ENCODE measurements around the gene DDX23.
"Not testable (repeated sequence)": the region's sequence is repeated elsewhere in the genome, so short reads cannot be mapped to it uniquely, and the experiment has no call there.

The DDX23 gene

DNA sequence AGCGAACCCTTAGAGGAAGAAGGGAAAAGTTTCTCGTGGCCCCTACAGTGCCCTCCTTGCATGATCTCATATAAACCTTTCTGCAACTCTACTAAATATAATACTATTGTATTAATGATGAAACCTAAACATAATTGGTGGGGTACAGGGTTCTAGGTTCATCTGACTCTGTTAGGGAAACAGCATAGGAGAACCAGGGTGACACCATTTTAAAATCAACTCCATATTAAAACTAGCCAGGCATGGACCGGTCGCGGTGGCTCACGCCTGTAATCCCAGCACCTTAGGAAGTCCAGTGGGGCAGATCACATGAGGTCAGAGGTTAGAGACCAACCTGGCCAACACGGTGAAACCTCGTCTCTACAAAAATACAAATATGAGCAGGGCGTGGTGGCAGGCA, 28.7 kb upstream of the DDX23 start:
- Histone ChIP-seq H3K9ac (ENCODE audit: low read length) (no peak overlapping the region), H3K27ac (ENCODE audit: low read depth, low read length) (no peak overlapping the region), H3K4me1 (ENCODE audit: control insufficient read depth, insufficient read depth, low read length) (peaks cover 30% of the 10 kb centered on the region), H3K9me3 (ENCODE audit: control insufficient read depth, insufficient read depth, low read depth, low read length) (no peaks in the 10 kb centered on the region), H3K4me3 (ENCODE audit: low read depth, low read length) (no peak overlapping the region), H3K36me3 (ENCODE audit: control insufficient read depth, insufficient read depth, low read length) (no peaks in the 10 kb centered on the region), H3K27me3 (ENCODE audit: control insufficient read depth, insufficient read depth, low read length) (0 out of 2 replicates have a peak, but pooled peaks cover 3% of the 10 kb centered on the region)

GRCh38 chr12:48878548-48878947, 26.6 kb upstream of the DDX23 start:
- Histone ChIP-seq H3K4me3 (ENCODE audit: low read depth, low read length) (no peak overlapping the region), H3K9me3 (ENCODE audit: control insufficient read depth, insufficient read depth, low read depth, low read length) (no peaks in the 10 kb centered on the region), H3K36me3 (ENCODE audit: control insufficient read depth, insufficient read depth, low read length) (no peaks in the 10 kb centered on the region), H3K4me1 (ENCODE audit: control insufficient read depth, insufficient read depth, low read length) (peaks cover 20% of the 10 kb centered on the region), H3K27ac (ENCODE audit: low read depth, low read length) (no peak overlapping the region), H3K27me3 (ENCODE audit: control insufficient read depth, insufficient read depth, low read length) (0 out of 2 replicates have a peak, but pooled peaks cover 3% of the 10 kb centered on the region), H3K9ac (ENCODE audit: low read length) (no peak overlapping the region)

- H3K4me3 ChIP-seq (ENCODE audit: low read depth, low read length), result no peak overlapping the region
- no peaks in the 10 kb centered on the region for H3K9me3 ChIP-seq (ENCODE audit: control insufficient read depth, insufficient read depth, low read depth, low read length)
- H3K27ac ChIP-seq (ENCODE audit: low read depth, low read length), result no peak overlapping the region
- H3K4me1 ChIP-seq (ENCODE audit: control insufficient read depth, insufficient read depth, low read length), result no peaks in the 10 kb centered on the region
- H3K9ac ChIP-seq (ENCODE audit: low read length), result no peak overlapping the region
- 0 out of 2 replicates have a peak, but pooled peaks cover 3% of the 10 kb centered on the region for H3K27me3 ChIP-seq (ENCODE audit: control insufficient read depth, insufficient read depth, low read length)
- H3K36me3 ChIP-seq (ENCODE audit: control insufficient read depth, insufficient read depth, low read length), result no peaks in the 10 kb centered on the region
Measured at GRCh38 chr12:48875944-48876515, 24.1 kb upstream of the DDX23 start.

GRCh38 chr12:48873534-48873933, 21.6 kb upstream of the DDX23 start:
- not testable (repeated sequence) for H3K27me3 ChIP-seq (ENCODE audit: control insufficient read depth, insufficient read depth, low read length); H3K9me3 ChIP-seq (ENCODE audit: control insufficient read depth, insufficient read depth, low read depth, low read length); H3K4me3 ChIP-seq (ENCODE audit: low read depth, low read length); H3K27ac ChIP-seq (ENCODE audit: low read depth, low read length); H3K9ac ChIP-seq (ENCODE audit: low read length); H3K36me3 ChIP-seq (ENCODE audit: control insufficient read depth, insufficient read depth, low read length); H3K4me1 ChIP-seq (ENCODE audit: control insufficient read depth, insufficient read depth, low read length)

GRCh38 chr12:48873096-48873495, 21.1 kb upstream of the DDX23 start:
- no peaks in the 10 kb centered on the region for H3K9me3 ChIP-seq (ENCODE audit: control insufficient read depth, insufficient read depth, low read depth, low read length)
- H3K27me3 ChIP-seq (ENCODE audit: control insufficient read depth, insufficient read depth, low read length), result no peaks in the 10 kb centered on the region
- no peaks in the 10 kb centered on the region for H3K4me1 ChIP-seq (ENCODE audit: control insufficient read depth, insufficient read depth, low read length)
- no peaks in the 10 kb centered on the region for H3K36me3 ChIP-seq (ENCODE audit: control insufficient read depth, insufficient read depth, low read length)
- no peak overlapping the region for H3K9ac ChIP-seq (ENCODE audit: low read length)
- no peak overlapping the region for H3K4me3 ChIP-seq (ENCODE audit: low read depth, low read length)
- no peak overlapping the region for H3K27ac ChIP-seq (ENCODE audit: low read depth, low read length)

- Histone ChIP-seq H3K4me3 (ENCODE audit: low read depth, low read length) (no peak overlapping the region), H3K9me3 (ENCODE audit: control insufficient read depth, insufficient read depth, low read depth, low read length) (no peaks in the 10 kb centered on the region), H3K4me1 (ENCODE audit: control insufficient read depth, insufficient read depth, low read length) (peaks cover 15% of the 10 kb centered on the region), H3K36me3 (ENCODE audit: control insufficient read depth, insufficient read depth, low read length) (no peaks in the 10 kb centered on the region), H3K9ac (ENCODE audit: low read length) (no peak overlapping the region), H3K27ac (ENCODE audit: low read depth, low read length) (no peak overlapping the region), H3K27me3 (ENCODE audit: control insufficient read depth, insufficient read depth, low read length) (peaks cover 14% of the 10 kb centered on the region; the same call in 1 of the 2 replicates)
Measured at GRCh38 chr12:48869191-48869590, 17.2 kb upstream of the DDX23 start.

DNA sequence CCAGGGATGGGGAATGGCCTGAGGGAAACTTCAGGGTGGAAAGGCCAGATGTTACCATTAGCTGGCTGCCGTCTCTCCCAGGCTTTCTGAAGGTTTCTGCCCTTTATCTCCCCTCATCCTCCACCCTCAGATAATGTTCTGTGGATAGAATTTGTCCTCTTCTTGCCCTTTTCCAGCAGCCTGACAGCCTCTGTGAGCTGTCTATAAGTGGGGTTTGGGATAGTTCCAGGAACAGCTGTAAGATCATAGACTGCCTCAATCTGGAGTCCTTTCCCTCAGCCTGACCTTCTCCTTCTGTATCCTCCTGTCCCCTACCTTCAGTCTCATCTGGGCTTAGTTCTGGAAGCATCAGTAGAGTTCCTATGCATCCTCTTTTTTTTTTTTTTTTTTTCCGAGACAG, 16.5 kb upstream of the DDX23 start:
- Histone ChIP-seq H3K4me3 (ENCODE audit: low read depth, low read length) (no peak overlapping the region), H3K27ac (ENCODE audit: low read depth, low read length) (no peak overlapping the region), H3K36me3 (ENCODE audit: control insufficient read depth, insufficient read depth, low read length) (0 out of 2 replicates have a peak, but pooled peaks cover under 1% of the 10 kb centered on the region), H3K9ac (ENCODE audit: low read length) (no peak overlapping the region), H3K9me3 (ENCODE audit: control insufficient read depth, insufficient read depth, low read depth, low read length) (no peaks in the 10 kb centered on the region), H3K27me3 (ENCODE audit: control insufficient read depth, insufficient read depth, low read length) (peaks cover 18% of the 10 kb centered on the region; the same call in 1 of the 2 replicates), H3K4me1 (ENCODE audit: control insufficient read depth, insufficient read depth, low read length) (peaks cover 22% of the 10 kb centered on the region)

DNA sequence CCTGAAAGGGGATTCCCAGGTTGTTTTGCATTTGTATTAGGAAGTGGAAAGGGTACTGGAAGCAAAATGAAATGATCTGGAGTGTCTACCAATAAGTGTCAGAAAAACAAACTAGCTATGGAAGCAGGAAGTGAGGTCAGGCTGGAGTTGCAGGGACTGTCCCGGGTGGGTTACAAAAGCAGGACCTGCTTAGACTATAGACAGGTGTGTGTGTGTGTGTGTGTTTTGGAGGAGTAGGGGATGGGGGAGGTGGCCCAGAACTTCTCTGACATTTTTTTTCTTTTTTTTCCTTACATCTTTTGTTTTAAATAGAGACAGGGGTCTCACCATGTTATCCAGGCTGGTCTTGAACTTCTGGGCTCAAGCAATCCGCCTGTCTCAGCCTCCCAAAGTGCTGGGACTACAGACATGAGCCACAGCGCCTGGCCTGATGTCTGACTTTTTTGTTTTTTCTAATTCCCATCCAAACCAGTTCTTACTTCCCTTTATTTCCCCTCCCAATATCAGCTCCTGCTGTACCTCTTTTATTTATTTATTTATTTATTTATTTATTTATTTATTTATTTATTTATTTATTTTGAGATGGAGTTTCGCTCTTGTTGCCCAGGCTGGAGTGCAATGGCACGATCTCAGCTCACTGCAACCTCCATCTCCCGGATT, 14.2 kb upstream of the DDX23 start:
- Histone ChIP-seq H3K9me3 (ENCODE audit: control insufficient read depth, insufficient read depth, low read depth, low read length) (no peaks in the 10 kb centered on the region), H3K9ac (ENCODE audit: low read length) (no peak overlapping the region), H3K4me1 (ENCODE audit: control insufficient read depth, insufficient read depth, low read length) (peaks cover 33% of the 10 kb centered on the region), H3K36me3 (ENCODE audit: control insufficient read depth, insufficient read depth, low read length) (peaks cover 13% of the 10 kb centered on the region), H3K27ac (ENCODE audit: low read depth, low read length) (0 out of 2 replicates have a peak overlapping the region, but pooled peaks have one; percentile 15), H3K4me3 (ENCODE audit: low read depth, low read length) (peak overlapping the region; percentile 82), H3K27me3 (ENCODE audit: control insufficient read depth, insufficient read depth, low read length) (peaks cover 18% of the 10 kb centered on the region; the same call in 1 of the 2 replicates)

- peaks cover 18% of the 10 kb centered on the region; the same call in 1 of the 2 replicates for H3K27me3 ChIP-seq (ENCODE audit: control insufficient read depth, insufficient read depth, low read length)
- no peaks in the 10 kb centered on the region for H3K9me3 ChIP-seq (ENCODE audit: control insufficient read depth, insufficient read depth, low read depth, low read length)
- peak within 1 kb of the TSS; percentile 32 for H3K9ac ChIP-seq (ENCODE audit: low read length)
- peak within 1 kb of the TSS; percentile 82 for H3K4me3 ChIP-seq (ENCODE audit: low read depth, low read length)
- H3K36me3 ChIP-seq (ENCODE audit: control insufficient read depth, insufficient read depth, low read length), result peaks cover 20% of the 10 kb centered on the region
- peaks cover 33% of the 10 kb centered on the region for H3K4me1 ChIP-seq (ENCODE audit: control insufficient read depth, insufficient read depth, low read length)
- 0 out of 2 replicates have a peak within 1 kb of the TSS, but pooled peaks have one; percentile 15 for H3K27ac ChIP-seq (ENCODE audit: low read depth, low read length)
Measured at GRCh38 chr12:48865281-48866051, 13.5 kb upstream of the DDX23 start, which contains the start of gene RND1. Gene RND1, minus strand, starts transcription at chr12:48865870. Its CDS starts 103 bp downstream, at chr12:48865767.

DNA sequence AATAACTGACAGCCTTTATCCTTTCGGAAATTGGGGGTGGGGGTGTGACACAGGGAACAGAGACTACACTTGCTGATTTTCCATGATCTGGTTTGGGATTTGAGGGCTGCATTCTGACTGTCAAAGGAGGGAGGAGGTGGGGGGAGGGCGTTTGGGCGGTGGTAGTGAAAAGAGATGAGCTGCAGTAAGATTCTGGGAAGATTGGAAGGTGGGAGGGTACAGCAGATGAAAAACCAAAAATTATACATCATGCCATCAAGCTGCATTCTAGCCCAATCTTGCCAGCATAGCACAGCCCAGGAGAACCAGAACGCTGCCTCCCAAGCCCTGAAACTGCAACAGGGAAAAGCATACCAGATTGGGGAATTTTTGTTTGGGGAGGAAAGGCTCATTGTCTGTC, 11.3 kb upstream of the DDX23 start:
- Histone ChIP-seq H3K9ac (ENCODE audit: low read length) (no peak overlapping the region), H3K27me3 (ENCODE audit: control insufficient read depth, insufficient read depth, low read length) (peaks cover 18% of the 10 kb centered on the region; the same call in 1 of the 2 replicates), H3K4me1 (ENCODE audit: control insufficient read depth, insufficient read depth, low read length) (peaks cover 33% of the 10 kb centered on the region), H3K9me3 (ENCODE audit: control insufficient read depth, insufficient read depth, low read depth, low read length) (no peaks in the 10 kb centered on the region), H3K4me3 (ENCODE audit: low read depth, low read length) (no peak overlapping the region), H3K36me3 (ENCODE audit: control insufficient read depth, insufficient read depth, low read length) (peaks cover 22% of the 10 kb centered on the region), H3K27ac (ENCODE audit: low read depth, low read length) (no peak overlapping the region)

- Histone ChIP-seq H3K27me3 (ENCODE audit: control insufficient read depth, insufficient read depth, low read length) (peaks cover 18% of the 10 kb centered on the region; the same call in 1 of the 2 replicates), H3K4me1 (ENCODE audit: control insufficient read depth, insufficient read depth, low read length) (peaks cover 33% of the 10 kb centered on the region), H3K9ac (ENCODE audit: low read length) (no peak overlapping the region), H3K9me3 (ENCODE audit: control insufficient read depth, insufficient read depth, low read depth, low read length) (no peaks in the 10 kb centered on the region), H3K36me3 (ENCODE audit: control insufficient read depth, insufficient read depth, low read length) (peaks cover 27% of the 10 kb centered on the region), H3K4me3 (ENCODE audit: low read depth, low read length) (no peak overlapping the region), H3K27ac (ENCODE audit: low read depth, low read length) (no peak overlapping the region)
Measured at GRCh38 chr12:48862760-48863159, 10.8 kb upstream of the DDX23 start.
